Measurements from ENCODE around the gene ALCAM.

Gene ALCAM

GRCh38 chr3:105444725-105445124 is 78.0 kb downstream of the ALCAM start:
- DNase-seq (ENCODE audit: low read depth): no peak
- TF ChIP-seq CTCF (conservative IDR thresholded peaks at IDR 0.05; ENCODE audit: low read length): no peak
- H3K4me3 ChIP-seq (ENCODE audit: low read length): no peak overlapping the region

GRCh38 chr3:105448338-105448982 is 81.8 kb downstream of the ALCAM start:
- H3K4me3 ChIP-seq (ENCODE audit: low read length): no peak overlapping the region
- TF ChIP-seq CTCF (conservative IDR thresholded peaks at IDR 0.05; ENCODE audit: low read length): no peak
- DNase-seq (ENCODE audit: low read depth): no peak

- DNase-seq (ENCODE audit: low read depth): no peak
- no peak for TF ChIP-seq CTCF (conservative IDR thresholded peaks at IDR 0.05; ENCODE audit: low read length)
- H3K4me3 ChIP-seq (ENCODE audit: low read length): no peak overlapping the region
Measured at GRCh38 chr3:105449414-105449813, 82.7 kb downstream of the ALCAM start.

GRCh38 chr3:105456017-105456416 is 89.3 kb downstream of the ALCAM start:
- no peak for TF ChIP-seq CTCF (conservative IDR thresholded peaks at IDR 0.05; ENCODE audit: low read length)
- no peak for DNase-seq (ENCODE audit: low read depth)
- H3K4me3 ChIP-seq (ENCODE audit: low read length): no peak overlapping the region

GRCh38 chr3:105458518-105459215 is 92.0 kb downstream of the ALCAM start:
- H3K4me3 ChIP-seq (ENCODE audit: low read length): no peak overlapping the region
- DNase-seq (ENCODE audit: low read depth): peak; percentile 88
- no peak for TF ChIP-seq CTCF (conservative IDR thresholded peaks at IDR 0.05; ENCODE audit: low read length)

GRCh38 chr3:105459566-105460290 is 93.0 kb downstream of the ALCAM start:
- TF ChIP-seq CTCF (conservative IDR thresholded peaks at IDR 0.05; ENCODE audit: low read length): no peak
- no peak overlapping the region for H3K4me3 ChIP-seq (ENCODE audit: low read length)
- peak; percentile 57 for DNase-seq (ENCODE audit: low read depth)
